Coronary artery (tissue), 2 donors: ENCODE data around the gene TEKT3.

Experiments used
- DNase-seq: peaks from one replicate; pipeline ENCODE4 v3.0.0-alpha.2; 2017; ENCODE audit warnings: low spot score
- H3K27ac ChIP-seq, 2 donors: fragments of 200-600 bp; sonication (generic); one replicate each; pipeline ENCODE4 v1.5.1; 2016 to 2019
- H3K4me3 ChIP-seq: fragments of 200-600 bp; sonication (generic); 2 replicates; pipeline ENCODE4 v1.5.1; 2016; ENCODE audit warnings: mild to moderate bottlenecking, moderate library complexity
- CTCF ChIP-seq: fragments of 200-600 bp; sonication (generic); IDR thresholded peaks from one replicate; pipeline ENCODE4 v1.5.1; 2019; ENCODE audit warnings: antibody characterized with exemption

TEKT3 gene

GRCh38 chr17:15284107-15284506, 57.3 kb downstream of the TEKT3 start:
- no peak for TF ChIP-seq CTCF

DNA sequence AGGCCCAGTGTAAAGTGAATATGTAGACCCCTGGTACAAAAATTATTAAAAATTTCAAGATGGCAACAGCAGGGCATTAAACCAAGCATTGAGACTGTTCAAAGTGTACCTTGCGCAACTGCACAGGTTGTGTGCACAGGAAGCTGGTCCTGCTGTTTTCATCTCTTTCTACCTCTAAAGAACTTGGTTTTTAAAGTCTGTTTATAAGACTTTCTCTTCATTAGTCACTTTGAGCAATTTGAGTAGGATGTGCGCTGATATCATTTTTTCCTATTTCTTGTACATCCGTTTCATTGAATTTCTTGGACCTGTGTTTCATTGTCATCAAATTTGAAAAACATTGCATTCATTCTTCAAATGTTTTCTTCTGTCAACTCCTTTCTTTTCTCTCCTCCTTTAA, 59.5 kb downstream of the TEKT3 start:
- DNase-seq, result no peak

More at GRCh38 chr17:15284107-15284506, 57.3 kb downstream of the TEKT3 start:
- no peak overlapping the region for H3K4me3 ChIP-seq
- H3K27ac ChIP-seq, result no peak overlapping the region
- no peak for DNase-seq

DNA sequence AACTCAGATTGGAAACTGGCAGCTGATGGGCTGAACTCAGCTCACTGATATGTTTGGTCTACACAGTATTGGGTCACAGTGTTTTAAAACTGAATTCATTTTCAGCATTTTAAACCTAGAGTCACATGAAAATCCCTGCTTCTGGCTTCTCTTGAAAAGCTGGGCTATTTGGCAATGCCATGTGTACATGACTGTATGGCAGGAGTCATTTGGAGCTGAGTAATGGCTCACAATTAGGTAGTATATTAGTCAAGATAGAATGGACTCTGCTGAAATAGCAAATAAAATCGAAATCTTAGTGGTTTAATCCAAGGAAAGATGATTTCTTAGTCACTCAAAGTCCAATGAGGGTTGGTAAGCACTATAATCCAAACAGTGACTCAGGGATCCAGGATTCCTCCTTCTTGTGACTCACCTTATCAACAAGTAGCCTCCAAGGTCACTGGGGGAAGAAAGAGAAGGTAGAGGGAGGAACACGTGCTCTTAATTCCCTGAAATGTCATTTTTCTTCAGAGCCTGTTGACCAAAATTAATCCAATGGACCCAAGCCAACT, 62.4 kb downstream of the TEKT3 start:
- no peak for DNase-seq
- no peak for TF ChIP-seq CTCF
- Histone ChIP-seq H3K4me3 (no peak overlapping the region), H3K27ac (no peak overlapping the region)

More for the DNA sequence above, 59.5 kb downstream of the TEKT3 start:
- Histone ChIP-seq H3K27ac (no peak overlapping the region), H3K4me3 (no peak overlapping the region)
- TF ChIP-seq CTCF, result no peak

DNA sequence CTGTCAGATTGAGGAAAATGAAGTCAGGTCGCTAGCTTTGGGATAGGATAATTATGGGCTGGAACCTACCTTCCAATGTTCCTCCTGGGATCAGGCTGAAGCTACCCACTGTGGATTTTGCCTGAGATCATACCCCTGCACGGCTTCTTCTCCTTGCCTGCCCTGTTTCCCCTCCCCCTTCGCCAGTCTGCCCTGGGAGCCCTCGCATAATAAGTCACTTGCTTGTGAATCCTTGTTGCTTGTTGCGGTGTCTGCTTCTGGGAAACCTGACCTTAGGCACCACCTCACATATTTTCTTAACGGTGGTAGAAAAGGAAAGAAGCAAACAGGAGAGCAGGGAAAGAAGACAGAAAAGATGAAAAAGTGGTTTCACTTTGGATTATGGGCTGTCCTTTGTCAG, 63.0 kb downstream of the TEKT3 start:
- no peak overlapping the region for H3K4me3 ChIP-seq
- DNase-seq, result no peak
- TF ChIP-seq CTCF, result no peak
- H3K27ac ChIP-seq, result no peak overlapping the region

- H3K4me3 ChIP-seq, result no peak overlapping the region
- H3K27ac ChIP-seq, result peak overlapping the region in 1 of 2 donors; percentile 72
- no peak for TF ChIP-seq CTCF
- no peak for DNase-seq
Observed at GRCh38 chr17:15274017-15274416, 67.4 kb downstream of the TEKT3 start.

DNA sequence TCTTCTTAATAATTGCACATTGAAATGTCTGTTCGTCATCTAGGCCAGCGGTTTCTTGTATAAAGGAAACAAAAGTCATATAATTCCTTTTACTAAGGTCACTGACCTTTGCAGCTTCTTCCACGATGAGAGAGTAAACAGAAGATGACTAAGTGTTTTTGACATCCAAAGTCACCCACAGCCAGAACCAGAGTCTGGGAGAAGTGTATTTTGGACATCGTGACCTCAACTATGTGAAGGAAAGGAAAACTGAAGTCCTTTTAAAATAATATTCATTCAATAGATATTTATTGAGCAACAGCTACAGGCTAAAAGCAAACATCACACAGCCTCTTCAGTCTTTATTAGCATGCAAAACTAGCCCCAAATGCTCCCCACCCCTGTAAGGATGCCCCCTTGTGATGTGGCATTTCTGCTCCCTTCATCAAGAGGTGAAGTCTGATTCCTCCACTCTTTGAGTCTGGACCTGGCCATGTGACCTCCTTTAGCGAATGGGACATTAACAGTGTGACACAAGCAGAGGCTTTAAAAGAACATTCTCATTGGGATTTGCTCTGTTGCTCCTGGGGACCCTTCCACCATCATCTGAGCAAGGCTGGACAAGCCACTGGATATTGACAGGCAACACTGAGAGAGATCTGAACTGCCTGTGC, 68.1 kb downstream of the TEKT3 start:
- H3K27ac ChIP-seq, result peak overlapping the region in 1 of 2 donors; percentile 76
- DNase-seq, result no peak
- H3K4me3 ChIP-seq, result no peak overlapping the region
- TF ChIP-seq CTCF, result no peak

GRCh38 chr17:15271741-15272140, 69.7 kb downstream of the TEKT3 start:
- no peak for TF ChIP-seq CTCF
- Histone ChIP-seq H3K27ac (peak overlapping the region in 1 of 2 donors; percentile 15), H3K4me3 (no peak overlapping the region)
- DNase-seq, result no peak
